ENCODE data around the gene COL6A2.
"Not testable (repeated sequence)": the region's sequence is repeated elsewhere in the genome, so short reads cannot be mapped to it uniquely, and the experiment has no call there.

COL6A2 gene

DNA sequence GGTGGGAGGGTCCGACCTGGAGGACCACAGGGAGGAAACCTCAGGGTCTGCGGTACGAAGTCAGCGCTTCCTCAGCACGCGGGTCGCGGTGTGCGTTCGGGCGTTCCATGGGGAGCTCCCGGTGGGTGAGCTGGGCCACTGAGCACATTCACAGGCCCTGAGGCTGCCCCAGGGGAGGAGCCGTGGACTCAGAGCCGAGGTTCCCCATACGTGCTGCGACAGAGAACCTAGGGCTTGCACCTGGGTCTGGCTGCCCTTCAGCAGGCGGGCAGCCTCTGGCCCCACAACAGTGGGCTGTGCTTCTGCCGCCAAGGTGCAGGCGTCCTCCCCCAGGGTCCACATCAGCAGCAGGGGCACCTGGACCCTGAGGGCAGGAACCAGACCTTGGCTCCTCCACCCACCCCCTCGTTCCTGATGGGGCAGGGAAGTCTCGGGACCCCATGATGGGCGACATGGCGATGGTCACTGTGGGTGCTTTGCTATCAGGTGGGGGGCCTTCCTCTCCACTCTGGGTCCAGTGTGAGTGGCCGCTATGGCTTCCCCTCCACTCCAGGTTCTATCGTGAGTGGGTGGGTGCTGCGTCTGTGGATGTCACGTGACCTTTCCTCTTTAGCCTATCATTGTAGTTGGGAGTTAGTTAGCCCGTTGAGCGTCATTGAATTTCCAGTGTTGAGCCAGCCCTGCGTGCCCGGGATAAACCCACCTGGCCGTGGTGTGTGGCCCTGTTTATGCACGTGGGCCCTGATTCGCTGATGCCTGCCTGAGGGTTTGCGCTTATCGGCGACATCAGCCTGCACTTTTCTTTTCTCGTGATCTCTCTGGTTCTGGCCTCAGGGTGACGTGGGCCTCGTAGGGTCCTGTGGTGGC is 29.6 kb downstream of the COL6A2 start:
- DNase-seq = no peak

DNA sequence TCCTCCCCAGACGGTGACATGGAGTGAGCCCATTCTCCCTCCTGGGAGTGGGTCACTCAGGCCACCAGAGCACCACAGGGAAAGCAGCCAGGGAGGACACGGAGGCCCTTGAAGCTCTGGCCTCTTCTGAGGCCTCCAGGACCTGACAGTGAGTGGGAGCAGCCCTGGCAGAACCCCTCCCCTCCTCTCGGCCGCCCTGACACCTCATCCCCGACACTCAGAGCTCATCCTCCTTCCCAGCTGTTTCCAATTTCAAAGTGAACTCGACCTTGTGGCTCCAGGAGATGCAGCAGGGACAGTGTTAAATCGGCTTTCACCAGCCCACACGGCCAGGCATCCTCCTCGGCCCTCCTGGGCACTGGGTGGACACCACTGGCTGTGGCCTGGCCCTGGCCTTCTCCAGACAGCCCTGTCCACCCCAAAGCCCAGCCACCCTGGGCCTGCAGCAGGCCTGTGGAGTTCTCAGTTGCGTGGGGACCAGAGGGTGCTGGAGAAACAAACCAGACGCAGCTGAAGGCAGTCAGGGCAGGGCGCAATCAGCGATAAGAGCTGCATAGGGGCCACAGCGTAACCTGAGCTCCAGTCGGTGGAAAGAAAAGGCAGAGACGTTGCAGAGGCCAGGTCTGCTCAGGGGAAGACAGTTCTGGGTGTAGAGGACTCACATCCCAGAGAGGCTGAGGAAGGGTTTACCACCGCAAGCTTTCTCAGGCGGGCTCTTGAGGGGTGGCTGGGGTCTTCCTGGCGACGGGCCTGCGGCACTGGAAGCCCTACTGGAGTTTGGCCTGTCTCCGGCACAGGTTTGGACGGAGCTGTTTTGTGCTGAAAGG is 30.4 kb downstream of the COL6A2 start:
- DNase-seq = no peak

DNA sequence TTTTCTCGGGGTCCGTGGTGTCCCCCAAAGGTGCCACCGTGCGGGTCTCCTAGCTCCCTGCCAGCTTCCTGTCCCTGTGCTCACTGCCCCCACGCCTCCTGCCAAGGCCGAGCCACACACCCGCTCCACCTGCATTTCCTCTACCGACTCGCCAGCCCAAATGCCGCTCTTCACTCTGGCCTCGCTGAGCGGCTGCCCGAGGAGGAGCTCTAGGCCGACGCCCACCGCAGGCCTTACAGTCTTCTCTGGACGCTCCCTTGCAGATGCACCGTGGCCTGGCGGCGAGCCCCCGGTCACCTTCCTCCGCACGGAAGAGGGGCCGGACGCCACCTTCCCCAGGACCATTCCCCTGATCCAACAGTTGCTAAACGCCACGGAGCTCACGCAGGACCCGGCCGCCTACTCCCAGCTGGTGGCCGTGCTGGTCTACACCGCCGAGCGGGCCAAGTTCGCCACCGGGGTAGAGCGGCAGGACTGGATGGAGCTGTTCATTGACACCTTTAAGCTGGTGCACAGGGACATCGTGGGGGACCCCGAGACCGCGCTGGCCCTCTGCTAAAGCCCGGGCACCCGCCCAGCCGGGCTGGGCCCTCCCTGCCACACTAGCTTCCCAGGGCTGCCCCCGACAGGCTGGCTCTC is 31.1 kb downstream of the COL6A2 start:
- no peak for DNase-seq

DNA sequence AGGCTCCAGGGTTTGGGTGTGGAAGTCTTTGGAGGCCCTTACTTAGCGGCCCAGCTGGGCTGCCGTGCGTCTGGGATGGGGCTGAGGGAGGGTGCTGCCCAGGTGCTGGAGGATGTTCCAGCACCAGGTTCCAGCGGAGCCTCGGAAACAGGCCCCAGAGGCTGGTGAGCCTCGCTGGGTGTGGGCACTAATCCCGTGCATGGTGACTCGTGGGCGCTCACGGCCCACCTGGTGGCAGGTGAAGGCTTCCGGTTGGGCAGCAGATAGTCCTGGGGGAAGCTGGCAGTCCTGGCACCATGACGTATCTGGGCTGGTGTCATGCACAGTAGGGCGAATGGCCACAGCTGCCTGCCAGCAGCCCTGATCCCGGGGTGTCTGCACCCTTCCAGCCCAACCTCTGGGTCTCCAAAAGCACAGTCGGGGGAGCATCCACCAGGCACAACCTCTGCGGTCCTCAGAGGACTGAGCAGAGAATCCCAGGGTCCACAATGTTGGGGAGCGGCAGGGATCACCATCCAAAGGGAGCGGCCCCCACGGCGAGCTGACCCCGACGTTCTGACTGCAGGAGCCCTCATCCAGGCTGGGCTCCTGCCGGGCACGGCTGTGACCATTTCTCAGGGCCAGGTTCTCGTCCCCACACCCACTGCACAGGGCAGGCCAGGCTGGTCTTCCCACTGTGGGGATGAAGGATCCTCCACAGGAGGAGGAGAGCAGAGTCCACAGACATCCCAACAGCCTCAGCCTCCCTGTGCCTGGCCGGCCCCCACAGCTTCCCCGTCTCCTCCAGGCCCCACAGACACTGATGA is 32.1 kb downstream of the COL6A2 start:
- DNase-seq = no peak

DNA sequence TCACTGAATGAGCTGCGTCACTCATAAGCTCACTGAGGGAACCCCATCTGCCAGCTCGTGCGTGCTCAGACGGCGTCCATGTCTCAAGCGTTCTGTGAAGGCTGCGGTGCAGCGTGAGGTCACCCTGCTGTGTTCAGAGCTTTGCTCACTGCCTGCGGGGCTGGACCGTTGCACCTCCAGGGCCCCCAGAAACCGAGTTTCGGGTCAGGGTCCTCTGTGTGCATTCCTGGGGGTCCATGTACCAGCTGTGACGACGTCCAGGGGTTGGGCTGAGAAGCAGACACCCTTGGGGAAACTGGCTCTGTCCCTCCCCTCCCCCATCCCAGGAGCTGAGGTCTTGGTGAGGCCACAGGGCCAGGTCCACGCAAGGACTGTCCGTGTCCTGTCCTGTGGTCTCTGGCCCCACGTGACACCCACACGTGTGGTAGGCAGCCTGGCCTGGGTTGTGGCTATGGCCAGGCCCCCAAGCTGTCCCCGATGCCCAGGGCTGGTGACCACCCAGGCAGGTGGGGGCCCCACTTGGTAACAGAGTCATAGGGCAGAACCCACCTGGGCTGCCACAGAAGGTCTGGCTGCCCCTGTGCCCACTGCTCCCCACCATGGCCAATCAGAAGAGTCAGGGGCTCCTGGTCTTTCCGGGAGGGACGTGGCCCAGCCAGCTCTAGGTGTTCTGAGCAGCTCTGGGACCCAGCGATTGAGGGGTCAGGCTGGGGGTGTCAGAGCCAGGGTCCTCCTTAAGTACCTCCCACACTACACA is 33.1 kb downstream of the COL6A2 start:
- no peak for DNase-seq

DNA sequence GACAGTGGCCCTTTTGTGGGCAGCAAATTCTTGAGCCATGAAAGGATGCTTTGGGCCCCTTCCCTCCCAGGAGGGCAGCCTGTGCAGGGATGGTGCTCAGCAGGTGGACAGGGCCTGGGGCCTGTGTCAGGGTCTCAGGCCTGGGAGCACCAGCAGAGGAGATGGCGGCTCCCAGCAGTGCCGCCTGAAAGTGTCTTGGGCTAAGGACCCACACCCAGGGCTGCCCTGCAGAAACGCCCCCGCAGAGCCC is 33.6 kb downstream of the COL6A2 start:
- no peak for DNase-seq

DNA sequence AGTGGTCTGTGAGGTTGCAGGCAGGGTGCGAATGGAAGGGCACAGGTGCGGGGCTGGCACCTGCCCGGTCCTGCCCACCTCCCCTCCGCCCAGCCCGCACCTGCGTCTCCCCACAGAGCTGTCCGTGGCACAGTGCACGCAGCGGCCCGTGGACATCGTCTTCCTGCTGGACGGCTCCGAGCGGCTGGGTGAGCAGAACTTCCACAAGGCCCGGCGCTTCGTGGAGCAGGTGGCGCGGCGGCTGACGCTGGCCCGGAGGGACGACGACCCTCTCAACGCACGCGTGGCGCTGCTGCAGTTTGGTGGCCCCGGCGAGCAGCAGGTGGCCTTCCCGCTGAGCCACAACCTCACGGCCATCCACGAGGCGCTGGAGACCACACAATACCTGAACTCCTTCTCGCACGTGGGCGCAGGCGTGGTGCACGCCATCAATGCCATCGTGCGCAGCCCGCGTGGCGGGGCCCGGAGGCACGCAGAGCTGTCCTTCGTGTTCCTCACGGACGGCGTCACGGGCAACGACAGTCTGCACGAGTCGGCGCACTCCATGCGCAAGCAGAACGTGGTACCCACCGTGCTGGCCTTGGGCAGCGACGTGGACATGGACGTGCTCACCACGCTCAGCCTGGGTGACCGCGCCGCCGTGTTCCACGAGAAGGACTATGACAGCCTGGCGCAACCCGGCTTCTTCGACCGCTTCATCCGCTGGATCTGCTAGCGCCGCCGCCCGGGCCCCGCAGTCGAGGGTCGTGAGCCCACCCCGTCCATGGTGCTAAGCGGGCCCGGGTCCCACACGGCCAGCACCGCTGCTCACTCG is 34.1 kb downstream of the COL6A2 start:
- no peak for DNase-seq

DNA sequence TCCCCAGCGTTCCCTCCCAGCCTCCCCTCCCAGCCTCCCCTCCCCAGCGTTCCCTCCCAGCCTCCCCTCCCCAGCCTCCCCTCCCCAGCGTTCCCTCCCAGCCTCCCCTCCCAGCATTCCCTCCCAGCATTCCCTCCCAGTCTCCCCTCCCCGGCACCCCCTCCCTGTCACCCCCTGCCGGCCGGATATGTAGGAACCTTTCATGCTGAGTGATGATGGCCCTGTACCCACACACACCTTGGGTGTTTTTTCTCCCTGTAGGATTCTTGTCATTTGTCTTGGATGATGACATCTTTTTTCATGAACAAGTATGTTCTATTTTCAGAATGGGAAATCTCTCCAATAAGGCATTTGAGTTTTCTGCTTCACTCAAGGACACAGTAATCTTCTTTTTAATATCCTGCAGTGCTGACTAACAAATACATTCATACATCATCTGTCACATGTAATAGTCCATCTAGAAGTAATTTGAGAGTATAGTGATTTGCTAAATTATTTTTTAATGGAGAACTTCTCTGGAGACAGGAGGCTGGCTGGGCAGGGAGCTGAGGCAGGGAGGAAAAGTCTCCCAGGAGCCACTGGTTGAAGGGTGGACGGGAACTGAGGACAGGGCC is 38.0 kb downstream of the COL6A2 start:
- DNase-seq = no peak

DNA sequence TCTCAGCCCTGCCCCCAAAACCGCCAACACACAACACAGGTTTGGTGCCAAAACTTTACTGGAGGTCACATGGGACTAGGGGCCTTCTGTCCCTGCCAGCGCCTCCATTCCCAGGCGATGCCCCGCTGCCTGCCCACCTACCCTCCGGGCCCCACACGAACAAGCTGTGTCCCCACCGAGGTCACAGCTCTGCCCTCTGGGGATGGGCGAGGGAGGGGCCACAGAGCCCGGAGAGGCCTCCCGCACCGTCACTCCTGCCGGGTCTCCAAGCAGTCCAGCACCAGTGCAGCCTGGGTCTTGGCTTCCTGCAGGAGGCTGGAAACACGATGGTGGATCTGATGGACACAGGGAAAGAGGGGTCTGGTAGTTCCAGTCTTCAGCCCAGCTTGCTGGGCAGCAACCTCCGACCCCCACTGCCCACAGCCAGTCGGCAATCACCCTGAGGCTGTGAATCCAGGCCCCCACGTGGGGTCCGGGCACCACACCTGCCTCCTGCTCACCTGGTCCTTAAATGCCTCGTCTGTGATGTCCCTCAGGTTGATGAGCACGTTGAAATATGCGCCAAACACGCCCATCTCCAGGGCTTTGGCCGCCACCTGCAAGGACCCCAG is 38.9 kb downstream of the COL6A2 start:
- no peak for DNase-seq

DNA sequence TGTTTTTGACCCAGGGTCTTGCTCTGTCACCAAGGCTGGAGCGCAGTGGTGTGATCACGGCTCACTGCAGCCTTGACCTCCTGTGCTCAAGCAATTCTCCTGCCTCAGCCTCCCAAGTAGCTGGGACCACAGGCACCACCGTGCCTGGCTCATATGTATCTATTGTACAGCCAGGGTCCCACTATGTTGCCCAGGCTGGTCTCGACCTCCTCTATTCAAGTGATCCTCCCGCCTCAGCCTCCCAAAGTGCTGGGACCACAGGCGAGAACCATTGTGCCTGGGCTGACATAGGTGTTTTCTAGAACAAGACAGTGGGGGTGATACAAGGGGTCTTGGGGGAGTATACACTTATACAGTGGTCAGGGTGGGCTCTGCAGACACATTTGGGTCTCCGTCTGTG is 40.0 kb downstream of the COL6A2 start:
- DNase-seq = no peak

DNA sequence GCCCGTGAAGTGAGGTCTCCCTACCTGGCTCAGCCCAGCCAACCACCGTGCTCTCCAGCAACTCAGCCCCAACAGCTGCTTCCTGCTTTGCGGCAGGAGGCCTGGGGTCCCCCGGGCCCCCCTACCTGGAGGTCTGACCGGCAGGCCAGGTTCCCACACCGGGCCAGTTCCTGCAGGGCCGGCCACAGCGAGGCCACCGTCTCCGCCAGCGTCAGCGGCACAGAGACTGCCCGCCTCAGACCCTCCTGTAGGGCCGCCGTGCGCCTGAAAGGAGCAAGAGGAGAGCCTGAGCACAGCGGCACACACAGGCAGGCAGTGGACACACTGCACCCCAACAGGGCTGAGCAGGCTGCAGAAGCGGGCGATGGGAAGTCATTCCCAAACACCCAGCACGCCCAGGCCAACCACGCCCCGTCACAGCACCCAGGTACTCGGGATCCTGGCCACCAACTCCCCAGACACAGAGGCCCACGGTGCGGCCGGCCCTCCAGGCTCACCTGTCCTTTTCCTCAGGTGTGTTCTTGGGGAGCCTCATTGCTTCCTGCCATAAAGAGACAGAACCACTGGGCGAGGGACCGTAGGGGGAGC is 40.6 kb downstream of the COL6A2 start:
- no peak for DNase-seq

DNA sequence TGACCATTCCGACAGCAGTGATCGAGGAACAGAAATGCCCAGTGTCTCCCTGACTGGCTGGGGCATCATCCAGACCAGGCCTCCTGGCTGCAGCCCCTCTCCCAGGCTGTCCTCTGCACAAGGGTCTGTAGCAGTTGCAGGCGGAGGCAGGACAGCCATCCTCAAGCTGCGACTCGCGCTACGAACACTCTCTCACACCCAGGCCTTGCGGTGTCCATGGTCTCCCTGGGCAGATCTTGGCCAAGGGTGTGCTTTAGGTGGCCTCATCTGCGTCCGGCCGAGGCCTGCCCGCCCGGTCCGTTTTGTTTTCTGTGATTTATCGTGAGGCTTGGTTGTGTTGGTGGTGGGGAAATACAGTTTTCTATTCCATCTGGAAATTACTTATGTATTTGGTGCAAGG is 41.8 kb downstream of the COL6A2 start:
- DNase-seq = no peak

DNA sequence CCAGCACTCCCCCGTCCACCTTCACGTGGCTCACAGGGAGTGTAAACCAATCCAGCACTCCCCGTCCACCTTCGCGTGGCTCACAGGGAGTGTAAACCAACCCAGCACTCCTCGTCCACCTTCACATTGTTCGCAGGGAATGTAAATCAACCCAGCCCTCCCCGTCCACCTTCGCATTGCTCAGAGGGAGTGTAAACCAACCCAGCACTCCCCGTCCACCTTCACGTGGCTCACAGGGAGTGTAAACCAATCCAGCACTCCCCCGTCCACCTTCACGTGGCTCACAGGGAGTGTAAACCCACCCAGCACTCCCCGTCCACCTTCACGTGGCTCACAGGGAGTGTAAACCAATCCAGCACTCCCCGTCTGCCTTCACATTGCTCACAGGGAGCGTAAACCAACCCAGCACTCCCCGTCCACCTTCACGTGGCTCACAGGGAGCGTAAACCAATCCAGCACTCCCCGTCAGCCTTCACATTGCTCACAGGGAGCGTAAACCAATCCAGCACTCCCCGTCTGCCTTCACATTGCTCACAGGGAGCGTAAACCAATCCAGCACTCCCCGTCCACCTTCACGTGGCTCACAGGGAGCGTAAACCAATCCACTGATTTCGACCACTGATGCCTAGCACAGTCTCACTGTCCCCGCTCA is 42.6 kb downstream of the COL6A2 start:
- DNase-seq = not testable (repeated sequence)

DNA sequence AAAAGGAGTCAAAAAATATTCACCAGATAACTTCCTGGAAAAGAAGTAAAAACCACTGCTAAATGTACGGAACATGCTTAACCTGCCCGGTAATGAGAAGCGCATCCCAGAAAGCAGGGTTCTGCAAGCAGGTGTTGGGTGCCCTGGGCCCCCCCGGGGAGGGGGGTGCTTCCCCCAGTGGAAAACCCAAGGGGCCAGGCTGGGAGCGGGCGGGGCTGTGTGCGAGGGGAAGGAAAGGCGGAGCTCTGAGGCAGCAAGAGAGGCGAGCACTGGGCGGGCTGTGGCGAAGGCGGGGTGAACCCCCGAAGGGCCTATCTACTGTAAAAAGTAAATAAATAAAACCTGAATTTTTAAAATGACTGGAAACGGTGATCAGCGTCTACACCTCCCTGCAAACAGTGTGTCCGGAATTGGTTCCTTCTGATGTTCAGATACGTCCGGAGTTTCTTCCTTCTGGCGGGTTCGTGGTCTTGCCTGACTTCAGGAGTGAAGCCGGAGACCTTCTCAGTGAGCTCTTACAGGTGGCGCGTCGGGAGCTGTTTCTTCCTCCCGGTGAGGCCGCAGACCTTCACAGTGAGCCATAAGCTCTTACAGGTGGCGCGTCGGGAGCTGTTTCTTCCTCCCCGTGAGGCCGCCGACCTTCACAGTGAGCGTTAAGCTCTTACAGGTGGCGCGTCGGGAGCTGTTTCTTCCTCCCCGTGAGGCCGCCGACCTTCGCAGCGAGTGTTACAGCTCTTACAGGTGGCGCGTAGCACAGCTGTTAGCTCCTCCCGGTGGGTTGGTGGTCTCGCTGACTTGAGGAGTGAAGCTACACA is 44.1 kb downstream of the COL6A2 start:
- DNase-seq = no peak

DNA sequence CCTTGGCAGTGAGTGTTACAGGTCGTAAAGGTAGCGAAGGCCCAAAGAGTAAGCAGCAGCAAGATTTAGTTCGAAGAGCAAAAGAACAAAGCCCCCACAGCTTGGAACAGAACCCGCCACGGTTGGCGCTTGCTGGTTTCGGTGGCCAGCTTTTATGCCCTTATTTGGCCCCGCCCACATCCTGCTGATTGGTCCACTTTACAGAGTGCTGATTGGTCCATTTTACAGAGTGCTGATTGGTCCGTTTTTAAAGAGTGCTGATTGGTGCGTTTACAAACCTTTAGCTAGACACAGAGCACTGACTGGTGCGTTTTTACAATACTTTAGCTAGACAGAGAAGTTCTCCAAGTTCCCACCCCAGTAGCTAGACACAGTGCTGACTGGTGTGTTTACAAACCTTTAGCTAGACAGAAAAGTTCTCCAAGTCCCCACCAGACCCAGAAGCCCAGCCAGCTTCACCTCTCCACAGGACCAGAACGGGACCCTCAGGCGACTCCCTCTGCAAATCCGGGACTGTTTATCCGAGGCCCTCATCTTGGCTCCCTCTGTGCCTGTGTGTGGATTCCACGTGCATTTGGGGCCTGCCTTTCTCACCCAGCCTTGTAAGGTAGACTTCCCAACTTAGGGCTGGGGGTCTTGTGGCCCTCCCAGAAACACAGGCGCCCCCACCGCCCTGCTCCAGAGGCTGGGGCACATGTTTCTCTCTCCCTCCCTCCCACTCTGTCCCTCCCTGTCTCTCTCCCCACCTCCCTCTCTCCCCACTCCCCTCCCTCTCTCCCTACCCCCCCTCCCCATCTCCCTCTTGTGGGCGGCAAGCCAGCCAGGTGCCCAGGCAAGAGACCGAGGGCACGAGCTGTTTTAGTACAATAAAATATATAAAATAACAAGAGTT is 44.9 kb downstream of the COL6A2 start:
- DNase-seq = peak in 1 of 2 donors; percentile 51

DNA sequence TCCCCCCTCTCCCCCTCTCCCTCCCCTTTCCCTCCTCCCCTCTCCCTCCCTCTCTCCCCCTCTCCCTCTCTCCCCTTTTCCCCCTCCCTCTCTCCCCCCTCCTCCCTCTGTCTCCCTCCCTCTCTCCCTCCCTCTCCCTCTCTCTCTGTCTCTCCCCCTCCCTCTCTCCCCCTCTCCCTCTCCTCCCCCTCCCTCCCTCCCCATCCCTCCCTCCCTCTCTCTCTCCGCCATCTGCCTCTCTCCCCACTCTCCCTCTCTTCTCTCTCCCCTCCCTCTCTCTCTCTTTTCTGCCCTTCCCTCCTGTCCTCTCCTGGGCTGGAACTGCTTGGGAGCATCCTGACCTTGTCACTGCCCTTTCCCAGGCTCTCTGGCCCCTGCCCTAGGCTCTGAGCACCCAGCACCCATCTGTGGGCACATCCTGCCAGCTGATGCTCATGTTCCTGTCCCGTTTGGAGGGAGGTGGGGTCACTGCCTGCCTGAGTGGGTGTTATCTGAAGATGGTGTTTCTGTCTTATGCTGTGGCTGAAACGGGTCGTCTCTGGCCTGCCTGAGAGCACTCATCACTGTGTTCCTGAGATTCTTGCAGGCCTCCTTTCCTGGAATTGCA is 46.7 kb downstream of the COL6A2 start:
- no peak for DNase-seq

Data from CD4-positive, alpha-beta T cell treated with Interferon alpha-2 for 1 hour (primary cell).